Lower lobe of right lung (tissue), 2 donors: ENCODE results near the gene SNRPD1. TPM values are rescaled to one million over a fixed set of nuclear protein-coding genes. Genes with fewer than 3 reads are reported as not detected.
A peak's percentile ranks its signal among the peaks of the same experiment; 100 is the strongest.

ENCODE experiments used
- ATAC-seq, 2 donors: fragments of 200-7000 bp; cut with Tn5 transposase; one replicate each; pipeline ENCODE4 v1.9.1; 2020 to 2022; ENCODE audit warnings: mild to moderate bottlenecking in 2 of 2, moderate library complexity in 2 of 2
- DNase-seq: peaks from one replicate; pipeline ENCODE4 v3.0.0-alpha.2; 2020
- H3K27ac ChIP-seq: fragments of 200-600 bp; one replicate; pipeline ENCODE4 v1.8.0; 2022
- H3K27me3 ChIP-seq: fragments of 200-600 bp; one replicate; pipeline ENCODE4 v1.8.0; 2022; ENCODE audit warnings: low read depth
- H3K36me3 ChIP-seq: fragments of 200-600 bp; one replicate; pipeline ENCODE4 v1.8.0; 2022; ENCODE audit warnings: mild to moderate bottlenecking
- H3K4me1 ChIP-seq: fragments of 200-600 bp; one replicate; pipeline ENCODE4 v1.8.0; 2022
- H3K4me3 ChIP-seq: fragments of 200-600 bp; one replicate; pipeline ENCODE4 v1.8.0; 2022; ENCODE audit warnings: mild to moderate bottlenecking
- H3K9me3 ChIP-seq: fragments of 200-600 bp; one replicate; pipeline ENCODE4 v1.8.0; 2022
- CTCF ChIP-seq: fragments of 200-600 bp; IDR thresholded peaks from one replicate; pipeline ENCODE4 v1.8.0; 2022; ENCODE audit warnings: antibody characterized with exemption, mild to moderate bottlenecking
- intact Hi-C: fragments of 100-400 bp; cut with DNase I; formaldehyde crosslinking; loops from one replicate; pipeline ENCODE4 v1.11.0; 2022
- microRNA-seq: library from miRNA; unstranded; fragments of <30 nt; microRNA quantifications from one replicate; pipeline ENCODE4 v1.2.0, GENCODE V29; 2020; ENCODE audit warnings: borderline number of aligned reads
- total RNA-seq: library from RNA; stranded (reverse); fragmentation: NEBNext Ultra II Directional; extraction: Animal tissue kit (Norgen Biotek cat#: 25700); gene quantifications from one replicate; pipeline ENCODE4 v1.2.1, GENCODE V29; 2021
- donor health status: DM: no; HTN: yes; CAD: no; lungs with severe emphysema.

The SNRPD1 gene
- total RNA-seq, 1 donor from 2014 or later: 29.3 TPM

GRCh38 chr18:21680161-21680560, 68.0 kb downstream of the SNRPD1 start:
- no peak for DNase-seq
- intact Hi-C loops: no loop called here

GRCh38 chr18:21682371-21683051, 70.4 kb downstream of the SNRPD1 start:
- Histone ChIP-seq H3K9me3 (no peaks in the 10 kb centered on the region), H3K27ac (peak overlapping the region; percentile 80), H3K36me3 (no peaks in the 10 kb centered on the region), H3K4me1 (peaks cover 33% of the 10 kb centered on the region), H3K27me3 (no peaks in the 10 kb centered on the region), H3K4me3 (peak overlapping the region; percentile 53)
- intact Hi-C loops: no loop called here
- ATAC-seq (peak; percentile 84 to 87), DNase-seq (no peak)
- no peak for TF ChIP-seq CTCF

More at GRCh38 chr18:21680161-21680560, 68.0 kb downstream of the SNRPD1 start:
- peaks cover 16% of the 10 kb centered on the region for H3K4me1 ChIP-seq
- no peak for ATAC-seq
- H3K27me3 ChIP-seq: no peaks in the 10 kb centered on the region
- no peak for TF ChIP-seq CTCF
- H3K27ac ChIP-seq: no peak overlapping the region
- H3K9me3 ChIP-seq: no peaks in the 10 kb centered on the region
- H3K4me3 ChIP-seq: no peak overlapping the region
- no peaks in the 10 kb centered on the region for H3K36me3 ChIP-seq

Small RNA genes lying within 50 kb of the gene (microRNA-seq; reads per million reads assigned to microRNA genes)
- not detected for gene MIR320C1

Other genes starting within 250 kb of the SNRPD1 start
- 16.5 TPM for gene ESCO1, start 11.6 kb upstream of the SNRPD1 start, total RNA-seq
- 32.0 TPM for gene ABHD3, start 92.5 kb downstream of the SNRPD1 start, total RNA-seq
- 29.3 TPM for gene MIB1, start 128.5 kb downstream of the SNRPD1 start, total RNA-seq